Left lung (tissue), 10 donors: ENCODE results near the gene HNRNPUL1. TPM values are rescaled to one million over a fixed set of nuclear protein-coding genes. Genes with fewer than 3 reads are reported as not detected.

Source experiments
- ATAC-seq: fragments of 200-7000 bp; cut with Tn5 transposase; one replicate; pipeline ENCODE4 v1.9.1; 2020; ENCODE audit warnings: moderate library complexity
- DNase-seq, 4 donors: peaks; one replicate each; pipeline ENCODE4 v3.0.0-alpha.2; 2013 to 2020
- H3K27ac ChIP-seq, 2 donors: fragments of 200-600 bp; sonication (generic) in 1 of 2; one replicate each; pipeline versions ENCODE4 v1.5.0 to v1.8.0; 2020 to 2021
- H3K27me3 ChIP-seq, 2 donors: fragments of 200-600 bp; sonication (generic) in 1 of 2; one replicate each; pipeline versions ENCODE4 v1.5.0 to v1.8.0; 2020 to 2021
- H3K36me3 ChIP-seq, 2 donors: fragments of 200-600 bp; sonication (generic) in 1 of 2; one replicate each; pipeline versions ENCODE4 v1.5.0 to v1.8.0; 2020 to 2021
- H3K4me1 ChIP-seq, 2 donors: fragments of 200-600 bp; one replicate each; pipeline ENCODE4 v1.8.0; 2021
- H3K4me3 ChIP-seq, 2 donors: fragments of 200-600 bp; sonication (generic) in 1 of 2; one replicate each; pipeline versions ENCODE4 v1.5.0 to v1.8.0; 2020 to 2021; ENCODE audit warnings: mild to moderate bottlenecking in 1 of 2
- H3K9me3 ChIP-seq, 2 donors: fragments of 200-600 bp; sonication (generic) in 1 of 2; one replicate each; pipeline versions ENCODE4 v1.5.0 to v1.8.0; 2020 to 2021
- intact Hi-C, 2 donors: fragments of 100-400 bp; cut with DNase I; formaldehyde crosslinking; loops; one replicate each; pipeline versions ENCODE4 v1.11.2 to v1.14.2; 2022
- polyA plus RNA-seq, 6 donors: library from polyadenylated mRNA; unstranded; fragments of 120-200 nt; gene quantifications; one replicate each; pipeline ENCODE4 v1.2.1, GENCODE V29; 2013; ENCODE audit not compliant: insufficient read length in 6 of 6
- total RNA-seq, 2 donors: library from RNA; stranded (reverse); fragmentation: NEBNext Ultra II Directional; extraction: Animal tissue kit (Norgen Biotek cat#: 25700); gene quantifications; one replicate each; pipeline ENCODE4 v1.2.1, GENCODE V29; 2021
- TF ChIP-seq, protein P1 (sequence below), 2 donors: fragments of 200-600 bp; sonication (generic) in 1 of 2; IDR thresholded peaks; one replicate each; pipeline versions ENCODE4 v1.5.0 to v1.8.0; 2021; ENCODE audit warnings: antibody characterized with exemption in 2 of 2
- donor health status: DM: no; HTN: yes; CAD: no.
- donor health status: DM: no; HTN: no; CAD: no.

The HNRNPUL1 gene
- total and polyA plus RNA-seq, 8 donors: 168 to 240 (median 227) TPM

DNA sequence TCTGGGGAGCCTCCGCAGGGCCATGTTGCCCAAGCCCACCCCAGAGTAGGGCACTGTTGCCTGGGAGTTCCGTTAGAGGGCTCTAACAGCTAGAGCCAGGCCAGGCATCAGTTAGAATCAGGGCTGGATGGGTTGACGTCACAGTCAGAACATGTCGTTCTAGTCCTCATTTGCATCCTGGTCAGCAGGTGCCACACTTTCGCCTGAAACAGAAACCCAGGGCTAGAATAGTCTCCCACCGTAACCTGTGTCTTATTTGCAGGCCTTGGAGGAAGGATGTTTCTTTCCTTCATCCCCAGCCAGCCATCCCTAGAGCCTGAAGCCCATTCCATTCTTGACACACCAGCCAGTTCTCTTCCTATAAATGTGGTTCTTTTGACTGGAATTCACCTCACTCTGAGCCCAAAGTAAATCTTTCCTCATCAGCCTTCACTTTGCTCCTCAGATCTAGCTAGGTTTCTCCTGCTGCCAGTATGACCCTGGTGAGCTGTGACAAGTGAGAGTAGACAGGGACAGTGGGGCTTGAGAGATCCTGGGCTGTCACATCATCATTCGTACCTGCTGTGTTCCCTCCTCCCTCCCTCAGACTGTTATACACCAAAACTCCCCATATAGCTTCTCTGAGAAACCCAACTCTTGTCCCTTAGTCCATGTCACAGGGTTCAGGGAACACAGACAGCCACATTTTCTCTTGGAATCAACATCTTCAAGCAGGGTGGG is 33.6 kb downstream of the HNRNPUL1 start:
- peaks cover 45 to 63% of the 10 kb centered on the region in 2 donors for H3K4me1 ChIP-seq
- peak; percentile 2 for ATAC-seq
- no peak overlapping the region for H3K4me3 ChIP-seq
- DNase-seq: no peak
- TF ChIP-seq, protein P1, sequence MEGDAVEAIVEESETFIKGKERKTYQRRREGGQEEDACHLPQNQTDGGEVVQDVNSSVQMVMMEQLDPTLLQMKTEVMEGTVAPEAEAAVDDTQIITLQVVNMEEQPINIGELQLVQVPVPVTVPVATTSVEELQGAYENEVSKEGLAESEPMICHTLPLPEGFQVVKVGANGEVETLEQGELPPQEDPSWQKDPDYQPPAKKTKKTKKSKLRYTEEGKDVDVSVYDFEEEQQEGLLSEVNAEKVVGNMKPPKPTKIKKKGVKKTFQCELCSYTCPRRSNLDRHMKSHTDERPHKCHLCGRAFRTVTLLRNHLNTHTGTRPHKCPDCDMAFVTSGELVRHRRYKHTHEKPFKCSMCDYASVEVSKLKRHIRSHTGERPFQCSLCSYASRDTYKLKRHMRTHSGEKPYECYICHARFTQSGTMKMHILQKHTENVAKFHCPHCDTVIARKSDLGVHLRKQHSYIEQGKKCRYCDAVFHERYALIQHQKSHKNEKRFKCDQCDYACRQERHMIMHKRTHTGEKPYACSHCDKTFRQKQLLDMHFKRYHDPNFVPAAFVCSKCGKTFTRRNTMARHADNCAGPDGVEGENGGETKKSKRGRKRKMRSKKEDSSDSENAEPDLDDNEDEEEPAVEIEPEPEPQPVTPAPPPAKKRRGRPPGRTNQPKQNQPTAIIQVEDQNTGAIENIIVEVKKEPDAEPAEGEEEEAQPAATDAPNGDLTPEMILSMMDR (IDR thresholded peaks at IDR 0.05): no peak
- peaks cover 0 to 96% of the 10 kb centered on the region in 2 donors for H3K36me3 ChIP-seq
- intact Hi-C loops: no loop called here
- peak overlapping the region; percentile 77 to 88 for H3K27ac ChIP-seq
- H3K9me3 ChIP-seq: no peaks in the 10 kb centered on the region
- no peaks in the 10 kb centered on the region for H3K27me3 ChIP-seq

DNA sequence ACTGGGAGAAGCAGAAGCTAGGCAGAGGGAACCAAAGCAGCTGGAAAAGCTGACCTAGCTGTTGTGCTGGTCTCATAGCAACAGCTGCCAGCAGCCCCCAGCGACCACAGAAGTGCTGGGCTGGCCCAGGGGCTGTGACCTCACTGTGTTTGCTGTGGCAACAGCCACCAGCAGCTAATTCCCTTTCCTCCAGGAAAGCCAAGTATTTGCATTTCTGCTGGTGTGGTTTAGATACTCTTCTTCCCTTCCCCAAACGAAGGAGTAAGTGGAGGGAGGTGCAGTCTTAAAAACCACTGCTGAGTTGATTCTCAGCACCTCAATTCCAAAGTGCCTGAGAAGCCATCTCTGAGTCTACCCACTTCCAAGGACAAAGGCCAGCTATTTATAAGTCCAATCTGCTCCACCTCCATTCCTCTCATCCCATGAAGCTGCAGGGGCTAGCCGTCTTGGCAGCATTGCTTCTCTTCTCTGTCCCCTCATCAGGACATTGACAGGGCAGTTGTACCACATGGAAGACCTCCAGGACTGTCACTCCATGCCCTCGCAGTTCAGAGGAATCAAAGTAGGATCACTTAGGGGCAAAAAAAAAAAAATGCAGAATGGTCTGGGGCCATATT is 34.3 kb downstream of the HNRNPUL1 start:
- peaks cover 45 to 67% of the 10 kb centered on the region in 2 donors for H3K4me1 ChIP-seq
- peak; percentile 80 for ATAC-seq
- no peak overlapping the region for H3K4me3 ChIP-seq
- peak overlapping the region; percentile 77 to 88 for H3K27ac ChIP-seq
- no peaks in the 10 kb centered on the region for H3K27me3 ChIP-seq
- peak; percentile 61 to 93 (median 90) for DNase-seq
- intact Hi-C loops: no loop called here
- TF ChIP-seq, protein P1 (IDR thresholded peaks at IDR 0.05): no peak
- H3K36me3 ChIP-seq: peaks cover 0 to 96% of the 10 kb centered on the region in 2 donors
- H3K9me3 ChIP-seq: no peaks in the 10 kb centered on the region

DNA sequence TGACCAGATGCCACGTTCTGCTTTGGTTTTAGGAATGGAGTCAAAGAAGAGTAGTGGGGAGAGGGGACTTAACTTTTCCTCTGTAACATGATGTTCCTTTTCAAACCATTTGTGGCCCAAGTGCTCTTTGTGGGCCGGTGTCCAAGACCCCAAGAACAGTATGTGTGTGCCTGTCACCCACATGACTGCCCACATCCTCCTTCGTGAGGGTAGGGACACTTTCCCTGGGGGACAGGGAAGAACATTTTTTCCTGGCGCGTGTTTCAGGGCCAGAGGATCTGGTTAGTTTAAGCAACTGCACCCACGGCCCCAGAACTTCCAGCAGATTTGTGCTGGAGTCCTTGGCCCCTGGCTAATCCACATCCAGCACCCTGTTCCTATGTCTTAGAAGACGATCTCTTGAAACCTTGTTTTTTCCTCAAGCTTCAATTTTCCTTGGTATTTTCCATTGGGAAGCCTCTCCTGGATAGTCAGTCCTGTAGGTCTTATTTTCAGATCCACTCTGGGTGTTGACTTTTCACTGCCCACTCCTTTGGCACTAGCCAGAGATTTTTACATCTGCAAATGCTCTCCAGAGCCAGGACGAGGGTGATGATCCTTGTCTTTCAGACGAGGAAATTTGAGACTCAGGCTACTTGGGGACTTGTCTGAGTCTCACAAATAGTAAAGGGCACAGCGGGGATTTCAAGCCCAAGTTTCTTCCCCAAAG is 35.0 kb downstream of the HNRNPUL1 start:
- no peaks in the 10 kb centered on the region for H3K27me3 ChIP-seq
- TF ChIP-seq, protein P1 (IDR thresholded peaks at IDR 0.05): no peak
- no peak overlapping the region for H3K4me3 ChIP-seq
- H3K27ac ChIP-seq: peak overlapping the region; percentile 77 to 88
- ATAC-seq (no peak), DNase-seq (no peak)
- no peaks in the 10 kb centered on the region for H3K9me3 ChIP-seq
- H3K36me3 ChIP-seq: peaks cover 0 to 96% of the 10 kb centered on the region in 2 donors
- peaks cover 45 to 67% of the 10 kb centered on the region in 2 donors for H3K4me1 ChIP-seq
- intact Hi-C loops: no loop called here

DNA sequence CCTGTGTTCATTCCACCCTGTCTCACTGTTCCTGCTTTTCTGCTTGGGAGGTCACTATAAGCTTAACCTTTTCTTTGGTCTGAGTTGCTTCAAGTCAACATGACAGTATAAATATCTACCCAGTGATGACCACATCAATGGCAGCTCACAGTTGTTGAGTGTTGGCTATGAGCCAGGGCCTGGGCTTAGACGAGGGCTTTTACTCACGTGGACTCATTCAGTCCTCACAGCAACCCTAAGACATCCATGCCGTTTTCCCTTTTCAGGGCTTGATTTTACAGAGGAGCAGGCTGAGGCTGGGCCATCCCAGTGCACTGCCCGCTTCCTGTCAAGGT is 35.5 kb downstream of the HNRNPUL1 start:
- ATAC-seq (peak; percentile 3), DNase-seq (peak in 3 of 4 donors; percentile 31 to 76 (median 64))
- no peak overlapping the region for H3K4me3 ChIP-seq
- H3K36me3 ChIP-seq: peaks cover 0 to 96% of the 10 kb centered on the region in 2 donors
- no peaks in the 10 kb centered on the region for H3K27me3 ChIP-seq
- H3K27ac ChIP-seq: peak overlapping the region; percentile 77 to 88
- intact Hi-C loops: no loop called here
- no peaks in the 10 kb centered on the region for H3K9me3 ChIP-seq
- TF ChIP-seq, protein P1 (IDR thresholded peaks at IDR 0.05): no peak
- peaks cover 45 to 67% of the 10 kb centered on the region in 2 donors for H3K4me1 ChIP-seq

DNA sequence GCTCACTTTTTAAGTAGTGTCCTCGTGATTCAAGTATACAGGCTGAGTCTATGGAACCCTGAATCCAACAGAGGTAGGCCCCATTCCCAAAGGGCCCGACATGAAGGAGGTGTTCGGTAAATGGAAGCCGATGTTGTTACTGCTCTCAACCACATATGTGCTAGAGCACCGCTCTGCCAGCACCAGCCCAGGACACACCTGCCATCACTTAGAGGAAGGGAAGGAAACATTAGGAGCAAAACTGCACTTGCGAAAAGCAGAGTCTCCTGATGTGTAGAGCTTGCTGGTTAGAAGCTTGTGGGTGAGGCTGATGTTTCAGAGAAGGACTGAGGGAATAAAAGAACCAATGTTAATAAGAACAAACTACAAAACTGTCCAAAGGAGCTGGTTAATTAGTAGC is 36.4 kb downstream of the HNRNPUL1 start:
- H3K27ac ChIP-seq: peak overlapping the region; percentile 77 to 88
- H3K36me3 ChIP-seq: peaks cover 0 to 96% of the 10 kb centered on the region in 2 donors
- no peak overlapping the region for H3K4me3 ChIP-seq
- DNase-seq (no peak), ATAC-seq (no peak)
- peaks cover 41 to 63% of the 10 kb centered on the region in 2 donors for H3K4me1 ChIP-seq
- intact Hi-C loops: no loop called here
- H3K27me3 ChIP-seq: no peaks in the 10 kb centered on the region
- TF ChIP-seq, protein P1 (IDR thresholded peaks at IDR 0.05): no peak
- H3K9me3 ChIP-seq: no peaks in the 10 kb centered on the region
